ENCODE data around the gene RIN2. TPM values are rescaled to one million over a fixed set of nuclear protein-coding genes. Genes with fewer than 3 reads are reported as not detected.
A peak's percentile ranks its signal among the peaks of the same experiment; 100 is the strongest.

Gene RIN2
- total and polyA plus RNA-seq, 2 of the 13 experiments (the other 11 are each of a cell fraction or from before 2014, with no cell fraction given): 2.5 to 5.1 TPM

DNA sequence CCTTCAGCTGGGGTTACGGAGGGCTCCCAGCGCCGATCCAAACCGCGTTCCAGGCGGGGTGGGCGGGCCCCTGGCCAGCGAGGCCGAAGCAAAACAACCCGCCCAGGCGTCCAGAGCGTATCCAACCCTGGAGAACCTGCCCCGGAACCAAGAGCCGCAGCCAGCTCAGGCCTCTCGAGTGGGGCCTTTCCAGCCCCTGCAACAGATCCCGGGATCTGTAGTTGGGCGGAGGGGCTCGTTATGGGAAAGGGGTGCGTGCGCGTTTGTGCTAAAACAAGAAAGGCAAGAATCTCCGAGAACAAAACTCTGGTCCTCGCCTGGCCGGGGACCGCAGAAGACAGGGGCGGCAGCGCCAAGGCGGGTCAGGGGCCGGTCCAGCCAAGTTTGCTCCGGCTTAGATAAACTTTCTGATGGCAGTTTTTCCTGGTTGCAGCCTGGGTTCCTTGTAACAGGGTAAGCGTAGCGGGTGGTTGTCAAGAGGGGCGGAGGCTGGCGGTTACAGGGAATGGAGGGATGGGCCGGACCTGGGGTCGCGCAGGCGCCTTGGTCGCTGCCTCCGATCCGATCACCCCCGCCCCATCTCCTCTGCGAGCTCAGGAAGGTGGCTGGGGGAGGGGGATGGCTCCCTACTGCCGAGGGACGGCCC, 448 bp upstream of the RIN2 start:
- peak overlapping the region; percentile 61 to 85 (median 70) for H3K4me3 ChIP-seq (replicated peaks in 1 of 3; ENCODE audit: insufficient read depth in 1 of 3, low read depth in 2 of 3, low read length in 3 of 3)
- in situ Hi-C loops (cut with HindIII; ENCODE audit: extremely low pct_ligation_motif_present, low pct_unique_long_range_greater_than_20kb) (loop anchor here (5.0 kb wide), 1 partner anchor 65 kb away; no protein-coding TSS in a partner anchor), intact Hi-C loops (cut with micrococcal nuclease; ENCODE audit: unreplicated experiment) (loop anchor here (2.0 to 10.0 kb wide), 2 partner anchors 65 to 153 kb away; no protein-coding TSS in a partner anchor)
- H3K4me2 ChIP-seq (ENCODE audit: low read depth, low read length): peak overlapping the region; percentile 90
- peak overlapping the region; percentile 61 for H3K27ac ChIP-seq (ENCODE audit: extremely low read length, insufficient read depth, low read length)
- BruUV-seq (replicated peaks): TSS peak; percentile 84
- peak; percentile 82 for ATAC-seq
- H3K79me2 ChIP-seq (ENCODE audit: insufficient read depth, low read length): no peaks in the 10 kb centered on the region
- DNase-seq (ENCODE audit: low spot score): peak; percentile 86
- peaks cover 37% of the 10 kb centered on the region for H3K4me1 ChIP-seq (ENCODE audit: insufficient read depth, low read length)
- H3K9ac ChIP-seq (ENCODE audit: insufficient read depth, low read depth, low read length): peak overlapping the region; percentile 73
- no peaks in the 10 kb centered on the region for H4K20me1 ChIP-seq (ENCODE audit: insufficient read depth, low read length)
- no peaks in the 10 kb centered on the region for H3K36me3 ChIP-seq (replicated peaks in 1 of 2; ENCODE audit: control insufficient read depth in 1 of 2, insufficient read depth in 2 of 2, low read length in 2 of 2)
- 1% methylated on average over 33 of the region's 45 CpGs for WGBS (ENCODE audit: low lambda C conversion rate)
- no peak for FAIRE-seq
- no peaks in the 10 kb centered on the region for H3K9me3 ChIP-seq (ENCODE audit: low read length)
- CTCF ChIA-PET (ENCODE audit: low intra/inter-chr PET ratio, low total read pairs): no interaction called here
- POLR2A ChIA-PET: interaction anchor here (0.6 to 3.9 kb wide), 17 partner anchors 10 to 1173 kb away, joined by 3 to 20 read pairs (median 4); partner anchors contain the start of genes CFAP61 and CRNKL1
- H2AFZ ChIP-seq (ENCODE audit: low read length): peak overlapping the region; percentile 50
- H3K27me3 ChIP-seq (ENCODE audit: control insufficient read depth in 1 of 2, insufficient read depth in 2 of 2, low read length in 2 of 2): peaks cover 0 to 24% of the 10 kb centered on the region in 2 experiments; a peak in 3 of 5 replicates
- peak; percentile 83; the same call in 1 of the 2 replicates for TF ChIP-seq ZNF232 (CRISPR knock-in tag; IDR thresholded peaks at IDR 0.05; ENCODE audit: borderline replicate concordance)
- TF ChIP-seq ZBTB7B (CRISPR knock-in tag; IDR thresholded peaks at IDR 0.05): peak; percentile 58; the same call in 1 of the 2 replicates
- TF ChIP-seq CBX2 (IDR thresholded peaks at IDR 0.05; ENCODE audit: low read depth, low read length): no peak
- TF ChIP-seq CBX2 (CRISPR knock-in tag; IDR thresholded peaks at IDR 0.05; ENCODE audit: low read depth): peak; percentile 70; the same call in 1 of the 2 replicates
- TF ChIP-seq, protein P1, sequence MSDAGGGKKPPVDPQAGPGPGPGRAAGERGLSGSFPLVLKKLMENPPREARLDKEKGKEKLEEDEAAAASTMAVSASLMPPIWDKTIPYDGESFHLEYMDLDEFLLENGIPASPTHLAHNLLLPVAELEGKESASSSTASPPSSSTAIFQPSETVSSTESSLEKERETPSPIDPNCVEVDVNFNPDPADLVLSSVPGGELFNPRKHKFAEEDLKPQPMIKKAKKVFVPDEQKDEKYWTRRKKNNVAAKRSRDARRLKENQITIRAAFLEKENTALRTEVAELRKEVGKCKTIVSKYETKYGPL (CRISPR knock-in tag; IDR thresholded peaks at IDR 0.05): no peak
- no peak for TF ChIP-seq CEBPB (IDR thresholded peaks at IDR 0.05; ENCODE audit: borderline replicate concordance, low read depth, low read length)
- TF ChIP-seq, protein P2, sequence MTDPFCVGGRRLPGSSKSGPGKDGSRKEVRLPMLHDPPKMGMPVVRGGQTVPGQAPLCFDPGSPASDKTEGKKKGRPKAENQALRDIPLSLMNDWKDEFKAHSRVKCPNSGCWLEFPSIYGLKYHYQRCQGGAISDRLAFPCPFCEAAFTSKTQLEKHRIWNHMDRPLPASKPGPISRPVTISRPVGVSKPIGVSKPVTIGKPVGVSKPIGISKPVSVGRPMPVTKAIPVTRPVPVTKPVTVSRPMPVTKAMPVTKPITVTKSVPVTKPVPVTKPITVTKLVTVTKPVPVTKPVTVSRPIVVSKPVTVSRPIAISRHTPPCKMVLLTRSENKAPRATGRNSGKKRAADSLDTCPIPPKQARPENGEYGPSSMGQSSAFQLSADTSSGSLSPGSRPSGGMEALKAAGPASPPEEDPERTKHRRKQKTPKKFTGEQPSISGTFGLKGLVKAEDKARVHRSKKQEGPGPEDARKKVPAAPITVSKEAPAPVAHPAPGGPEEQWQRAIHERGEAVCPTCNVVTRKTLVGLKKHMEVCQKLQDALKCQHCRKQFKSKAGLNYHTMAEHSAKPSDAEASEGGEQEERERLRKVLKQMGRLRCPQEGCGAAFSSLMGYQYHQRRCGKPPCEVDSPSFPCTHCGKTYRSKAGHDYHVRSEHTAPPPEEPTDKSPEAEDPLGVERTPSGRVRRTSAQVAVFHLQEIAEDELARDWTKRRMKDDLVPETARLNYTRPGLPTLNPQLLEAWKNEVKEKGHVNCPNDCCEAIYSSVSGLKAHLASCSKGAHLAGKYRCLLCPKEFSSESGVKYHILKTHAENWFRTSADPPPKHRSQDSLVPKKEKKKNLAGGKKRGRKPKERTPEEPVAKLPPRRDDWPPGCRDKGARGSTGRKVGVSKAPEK (CRISPR knock-in tag; IDR thresholded peaks at IDR 0.05; ENCODE audit: borderline replicate concordance): no peak
- peak; percentile 40 to 47; a peak in 2 of 4 replicates for TF ChIP-seq HMGXB4 (CRISPR knock-in tag; IDR thresholded peaks at IDR 0.05; ENCODE audit: borderline replicate concordance in 1 of 2, low read depth in 1 of 2)
- peak; percentile 70 for TF ChIP-seq XRCC5 (optimal IDR thresholded peaks at IDR 0.05; ENCODE audit: low read length)
- 0 out of 2 replicates have a peak, but pooled peaks have one; percentile 43 for TF ChIP-seq CHCHD3 (CRISPR knock-in tag; IDR thresholded peaks at IDR 0.05)
- TF ChIP-seq JUND (CRISPR knock-in tag; IDR thresholded peaks at IDR 0.05): 0 out of 2 replicates have a peak, but pooled peaks have one; percentile 46
- peak; percentile 54; the same call in 1 of the 2 replicates for TF ChIP-seq HOXA3 (CRISPR knock-in tag; IDR thresholded peaks at IDR 0.05)
- 0 out of 2 replicates have a peak, but pooled peaks have one; percentile 59 for TF ChIP-seq ZSCAN29 (CRISPR knock-in tag; conservative IDR thresholded peaks at IDR 0.05)
- TF ChIP-seq DMAP1 (CRISPR knock-in tag; IDR thresholded peaks at IDR 0.05): no peak
- TF ChIP-seq KLF15 (CRISPR knock-in tag; IDR thresholded peaks at IDR 0.05; ENCODE audit: borderline replicate concordance): peak; percentile 89; the same call in 1 of the 2 replicates
- no peak; the same call in 1 of the 2 replicates for TF ChIP-seq ZNF331 (CRISPR knock-in tag; IDR thresholded peaks at IDR 0.05)
- TF ChIP-seq SAFB2 (CRISPR knock-in tag; IDR thresholded peaks at IDR 0.05; ENCODE audit: borderline replicate concordance, low read depth): peak; percentile 77; the same call in 1 of the 2 replicates
- TF ChIP-seq SAP130 (CRISPR knock-in tag; IDR thresholded peaks at IDR 0.05; ENCODE audit: low read depth): peak; percentile 68
- TF ChIP-seq ZNF333 (CRISPR knock-in tag; IDR thresholded peaks at IDR 0.05; ENCODE audit: borderline replicate concordance): 0 out of 2 replicates have a peak, but pooled peaks have one; percentile 78

All from HepG2 (cell line).